ENCODE measurements around the gene RBP2.

DNA sequence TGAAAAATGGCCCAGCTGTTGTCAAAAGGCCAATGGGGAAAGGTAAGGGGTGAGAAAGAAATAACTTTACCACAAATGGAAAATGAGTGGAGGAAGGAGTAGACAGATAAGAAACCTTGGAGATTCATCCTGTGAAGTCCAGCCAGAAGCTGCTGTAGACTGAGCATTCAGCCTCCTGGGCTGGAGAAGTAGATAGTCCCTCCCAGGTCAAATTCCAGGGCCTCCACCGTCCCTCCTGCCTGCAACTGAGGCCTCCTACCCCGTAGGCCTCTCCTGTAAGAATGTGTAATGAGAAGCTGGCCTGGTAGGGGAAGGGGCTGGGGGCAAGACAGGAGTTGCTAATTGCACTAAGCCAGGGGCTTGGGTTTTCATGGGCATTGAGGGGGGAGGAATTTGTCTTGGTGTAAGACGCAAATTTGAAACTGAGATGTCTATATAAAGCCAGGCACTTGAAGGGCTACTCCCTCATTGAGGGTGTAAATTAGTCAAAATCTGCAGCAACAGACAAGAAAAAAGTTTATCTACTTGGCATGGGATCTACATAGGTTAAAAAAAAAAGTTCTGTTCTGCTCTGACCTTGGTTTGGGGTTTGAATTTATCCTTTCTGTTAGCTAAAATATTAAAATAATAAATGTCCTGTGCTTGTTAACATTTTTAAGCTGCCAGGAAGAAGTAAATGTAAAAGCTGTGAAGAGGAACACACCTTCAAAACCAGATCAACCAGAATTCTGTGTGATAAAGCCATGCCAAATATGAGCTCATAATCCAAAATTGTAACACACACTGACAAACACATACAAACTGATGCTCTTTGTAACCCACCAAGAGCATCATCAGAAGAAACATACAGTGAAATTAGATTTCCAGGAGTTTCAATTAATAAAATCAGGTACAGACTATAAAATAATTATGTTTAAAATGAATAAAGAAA lies 1.7 kb upstream of the RBP2 start:
- TF ChIP-seq, protein P1, sequence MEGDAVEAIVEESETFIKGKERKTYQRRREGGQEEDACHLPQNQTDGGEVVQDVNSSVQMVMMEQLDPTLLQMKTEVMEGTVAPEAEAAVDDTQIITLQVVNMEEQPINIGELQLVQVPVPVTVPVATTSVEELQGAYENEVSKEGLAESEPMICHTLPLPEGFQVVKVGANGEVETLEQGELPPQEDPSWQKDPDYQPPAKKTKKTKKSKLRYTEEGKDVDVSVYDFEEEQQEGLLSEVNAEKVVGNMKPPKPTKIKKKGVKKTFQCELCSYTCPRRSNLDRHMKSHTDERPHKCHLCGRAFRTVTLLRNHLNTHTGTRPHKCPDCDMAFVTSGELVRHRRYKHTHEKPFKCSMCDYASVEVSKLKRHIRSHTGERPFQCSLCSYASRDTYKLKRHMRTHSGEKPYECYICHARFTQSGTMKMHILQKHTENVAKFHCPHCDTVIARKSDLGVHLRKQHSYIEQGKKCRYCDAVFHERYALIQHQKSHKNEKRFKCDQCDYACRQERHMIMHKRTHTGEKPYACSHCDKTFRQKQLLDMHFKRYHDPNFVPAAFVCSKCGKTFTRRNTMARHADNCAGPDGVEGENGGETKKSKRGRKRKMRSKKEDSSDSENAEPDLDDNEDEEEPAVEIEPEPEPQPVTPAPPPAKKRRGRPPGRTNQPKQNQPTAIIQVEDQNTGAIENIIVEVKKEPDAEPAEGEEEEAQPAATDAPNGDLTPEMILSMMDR (IDR thresholded peaks at IDR 0.05) = no peak
- TF ChIP-seq POLR2A (IDR thresholded peaks at IDR 0.05) = no peak

All from lower leg skin (tissue), 3 donors.